Hematopoietic multipotent progenitor cell treated with erythropoietin and hydrocortisone succinate and interleukin-3 and kit ligand, for 8 days (in vitro differentiated cells): ENCODE results near the gene PNPLA2.

Source experiments
- DNase-seq: peaks from one replicate; pipeline ENCODE4 v3.0.0-alpha.2; 2015

The PNPLA2 gene, protein sequence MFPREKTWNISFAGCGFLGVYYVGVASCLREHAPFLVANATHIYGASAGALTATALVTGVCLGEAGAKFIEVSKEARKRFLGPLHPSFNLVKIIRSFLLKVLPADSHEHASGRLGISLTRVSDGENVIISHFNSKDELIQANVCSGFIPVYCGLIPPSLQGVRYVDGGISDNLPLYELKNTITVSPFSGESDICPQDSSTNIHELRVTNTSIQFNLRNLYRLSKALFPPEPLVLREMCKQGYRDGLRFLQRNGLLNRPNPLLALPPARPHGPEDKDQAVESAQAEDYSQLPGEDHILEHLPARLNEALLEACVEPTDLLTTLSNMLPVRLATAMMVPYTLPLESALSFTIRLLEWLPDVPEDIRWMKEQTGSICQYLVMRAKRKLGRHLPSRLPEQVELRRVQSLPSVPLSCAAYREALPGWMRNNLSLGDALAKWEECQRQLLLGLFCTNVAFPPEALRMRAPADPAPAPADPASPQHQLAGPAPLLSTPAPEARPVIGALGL

DNA sequence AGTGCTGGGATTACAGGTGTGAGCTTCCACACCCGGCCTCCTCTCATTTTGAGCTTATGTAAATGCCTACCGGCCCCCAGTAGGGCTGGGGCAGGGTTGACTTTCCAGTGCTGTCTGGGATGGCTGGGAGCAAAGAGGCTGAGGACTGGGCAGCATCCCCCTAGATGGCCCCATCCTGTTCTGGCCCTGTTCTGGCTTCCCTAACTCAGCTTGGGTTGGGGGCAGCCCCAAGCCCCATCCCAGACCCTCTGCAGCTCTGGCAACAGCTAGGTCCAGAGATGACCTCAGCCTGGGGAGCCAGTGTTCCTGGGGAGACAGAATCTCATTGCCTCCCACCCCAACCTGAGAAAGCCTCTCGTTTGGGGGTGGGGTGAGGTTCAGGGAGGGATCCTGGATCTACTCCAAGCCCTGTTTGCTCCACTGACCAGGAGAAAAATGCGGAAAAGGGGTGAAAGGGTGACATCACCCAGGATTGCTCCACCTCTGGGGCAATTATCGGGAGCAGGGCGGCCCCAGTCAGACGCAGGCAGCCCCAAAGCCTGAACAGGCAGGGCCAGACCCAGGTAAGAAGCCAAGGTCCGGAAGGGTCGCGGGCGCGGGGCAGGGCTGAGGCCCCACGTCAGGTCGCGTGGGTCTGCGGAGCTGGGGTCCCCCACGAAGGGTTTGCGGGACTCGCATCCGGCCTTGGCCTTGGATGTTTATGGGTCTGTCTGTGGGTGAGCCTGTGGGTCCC is at the start of gene PNPLA2:
PNPLA2 (plus strand) TSS at position 519 of the 733 bp plus-strand sequence. CDS start 805 bp downstream, outside the sequence.
- DNase-seq: no peak

DNA sequence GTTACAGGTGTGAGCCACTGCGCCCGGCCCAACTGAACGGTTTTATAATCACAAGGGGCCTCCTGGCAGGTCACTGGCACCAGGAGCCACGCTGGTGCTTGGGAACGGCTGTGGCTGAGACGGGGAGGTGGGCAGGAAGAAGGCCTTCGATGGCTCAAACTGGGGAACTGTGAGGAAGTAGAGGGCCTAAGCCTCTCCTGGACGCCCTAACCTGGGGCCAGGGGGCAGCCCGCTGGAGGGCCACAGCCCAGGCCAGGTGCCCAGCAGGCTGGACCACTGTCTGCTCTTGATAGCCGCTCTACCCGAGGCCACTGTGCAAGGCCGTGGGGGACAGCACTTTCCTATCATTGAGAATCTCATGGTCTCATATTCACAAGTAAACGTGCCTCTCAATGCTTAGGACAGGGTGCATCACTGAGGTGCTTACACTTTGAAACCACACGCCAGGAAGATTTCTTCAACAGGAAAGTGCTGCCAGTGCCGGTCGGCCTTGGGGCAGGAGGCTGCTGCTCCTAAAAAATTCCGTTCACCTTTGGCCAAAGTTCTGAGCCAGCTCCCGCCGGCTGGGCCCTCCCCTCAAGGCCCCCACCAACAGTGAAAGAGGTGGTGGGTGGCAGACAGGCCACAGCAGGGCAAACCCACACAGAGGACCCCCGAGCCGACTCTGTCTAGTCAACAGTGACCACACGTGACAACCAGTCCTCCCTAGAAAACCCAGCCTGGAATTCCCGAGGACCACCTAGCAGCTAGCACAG is 48.6 kb upstream of the PNPLA2 start:
- no peak for DNase-seq

DNA sequence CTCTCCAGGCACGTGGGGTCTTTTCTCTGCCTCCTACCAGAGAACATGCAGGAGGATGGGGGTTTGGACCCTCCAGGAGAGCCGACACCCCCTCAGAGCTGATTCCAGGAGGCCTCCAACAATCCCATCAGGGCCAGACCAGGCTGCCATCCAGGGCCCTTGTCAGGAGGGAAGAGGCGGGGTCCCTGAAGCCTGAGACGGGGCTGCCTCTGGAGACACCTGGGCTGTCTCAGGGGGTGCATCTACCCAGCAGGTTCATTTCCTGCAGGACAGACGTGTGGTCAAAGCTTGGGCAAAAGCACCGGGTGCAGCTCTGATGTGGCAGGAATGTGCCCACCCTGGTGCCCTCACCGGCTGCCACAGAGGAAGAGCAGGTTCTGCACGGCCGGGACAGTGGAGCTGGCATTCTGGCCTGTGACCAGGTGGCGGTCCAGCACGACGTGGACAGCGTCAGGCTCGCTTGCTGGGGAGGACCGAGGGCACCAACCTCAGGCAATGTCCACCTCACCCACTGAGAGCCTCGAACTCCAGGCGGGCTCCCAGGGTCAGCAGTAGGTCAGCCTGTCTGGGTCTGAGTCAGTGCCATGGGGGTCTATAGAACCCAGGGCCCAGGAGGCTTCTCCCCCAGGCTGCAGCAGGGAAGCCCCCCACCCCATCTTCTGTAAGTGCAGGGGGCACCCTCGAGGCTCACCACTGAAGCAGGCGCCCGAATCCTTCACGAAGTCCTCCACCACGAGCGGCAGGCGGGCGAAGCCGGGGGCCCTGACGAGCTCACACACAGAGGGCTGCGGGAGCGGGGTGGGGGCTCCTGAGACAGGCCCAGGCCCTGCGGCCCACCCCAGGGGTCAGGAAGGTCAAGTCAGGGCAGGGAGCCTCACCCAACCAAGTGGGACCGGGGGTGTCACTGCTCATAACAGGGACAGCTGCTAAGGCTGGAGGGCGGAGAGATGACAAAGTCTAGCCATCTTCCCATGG is 47.8 kb upstream of the PNPLA2 start:
- DNase-seq: no peak

DNA sequence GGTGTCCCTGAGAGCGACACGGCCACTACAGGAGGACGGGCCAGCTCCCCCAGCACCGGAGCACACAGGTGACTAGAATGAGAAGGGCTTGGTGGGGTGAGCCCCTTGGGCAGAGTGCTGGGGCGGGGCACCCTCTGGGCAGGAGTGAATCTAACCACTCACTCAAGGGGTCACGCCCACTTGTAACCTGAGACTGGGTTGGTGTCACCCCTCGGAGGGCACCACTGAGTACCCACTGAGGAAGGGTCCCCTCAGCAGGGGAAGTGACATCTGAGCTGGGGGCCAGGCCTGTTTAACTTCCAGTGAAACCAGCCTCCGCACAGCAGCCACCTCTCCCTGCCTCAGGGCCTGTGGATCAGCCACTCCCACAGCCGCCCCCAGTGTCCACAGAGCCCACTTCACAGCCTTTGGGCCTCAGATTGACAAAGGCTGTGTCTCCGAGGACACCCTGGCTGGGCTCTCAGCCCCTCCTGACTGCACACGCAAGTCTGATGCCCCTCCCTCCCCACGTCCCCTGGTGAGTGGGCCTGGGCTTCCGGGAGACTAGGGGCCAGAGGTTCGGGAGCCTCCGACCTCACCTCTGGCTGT is 47.0 kb upstream of the PNPLA2 start:
- DNase-seq: no peak

DNA sequence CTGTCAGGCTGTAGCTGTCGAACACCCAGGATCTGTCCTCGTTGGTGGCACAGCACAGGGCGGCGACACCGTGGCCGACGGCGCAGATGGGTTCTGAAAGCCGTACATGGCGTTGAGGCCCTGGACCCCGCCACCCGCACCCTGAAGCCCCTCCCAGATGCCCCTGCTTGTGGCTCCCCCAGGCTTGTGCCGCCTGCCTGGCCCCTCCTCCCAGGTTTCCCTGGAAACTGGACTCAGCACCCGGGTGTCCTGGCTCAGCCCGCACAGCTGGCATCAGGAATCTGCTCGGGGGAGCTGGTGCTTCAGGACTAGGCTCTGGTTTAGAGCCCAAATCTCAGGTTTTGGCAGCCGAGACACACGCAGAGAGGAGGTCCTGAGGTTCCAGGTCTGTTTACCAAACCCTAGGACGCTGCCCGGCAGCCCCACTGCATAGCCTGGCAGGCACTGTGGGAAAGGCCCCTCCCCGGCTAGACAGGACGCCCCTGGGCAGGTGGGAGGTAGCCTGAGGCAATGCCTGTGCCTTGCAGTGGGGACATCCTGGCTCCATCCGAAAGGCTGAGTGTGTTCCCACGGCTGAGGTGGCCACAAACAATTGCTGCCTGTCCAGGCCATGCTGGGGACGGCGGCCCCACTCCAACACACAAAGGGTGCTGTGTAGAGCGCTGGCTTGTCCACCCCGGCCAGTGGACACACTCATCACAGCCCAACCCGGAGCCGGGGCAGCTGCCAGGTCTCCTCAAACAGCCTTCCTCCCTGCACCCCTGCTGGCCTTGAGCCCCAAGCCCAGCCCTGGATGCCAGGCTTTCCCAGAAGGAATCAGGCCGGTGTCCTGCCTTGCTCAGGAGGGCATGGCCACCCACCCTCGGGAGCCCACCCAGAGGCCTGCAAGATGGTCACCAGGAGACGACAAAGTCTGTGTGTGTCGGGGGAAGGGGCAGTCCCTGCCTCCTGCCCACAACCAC is 46.0 kb upstream of the PNPLA2 start:
- no peak for DNase-seq

DNA sequence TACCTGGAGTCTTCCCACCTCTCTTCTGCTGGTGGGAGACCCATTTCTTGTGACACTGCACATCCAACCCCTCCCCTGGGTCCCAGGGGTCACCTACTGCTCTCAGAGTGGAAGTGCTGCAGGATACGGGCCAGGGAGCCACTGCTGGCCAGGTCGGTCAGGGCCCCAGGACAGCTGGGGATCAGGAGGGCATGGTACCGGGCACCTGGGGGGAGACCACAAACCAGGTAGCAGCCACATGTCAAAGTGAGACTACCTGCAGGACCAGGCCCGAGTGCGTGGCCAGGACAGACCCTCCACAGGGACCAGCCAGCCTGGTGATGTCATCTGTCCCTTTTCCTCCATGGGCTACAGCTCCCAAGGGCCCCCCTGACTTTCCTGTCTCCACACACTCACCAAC is 45.3 kb upstream of the PNPLA2 start:
- no peak for DNase-seq

DNA sequence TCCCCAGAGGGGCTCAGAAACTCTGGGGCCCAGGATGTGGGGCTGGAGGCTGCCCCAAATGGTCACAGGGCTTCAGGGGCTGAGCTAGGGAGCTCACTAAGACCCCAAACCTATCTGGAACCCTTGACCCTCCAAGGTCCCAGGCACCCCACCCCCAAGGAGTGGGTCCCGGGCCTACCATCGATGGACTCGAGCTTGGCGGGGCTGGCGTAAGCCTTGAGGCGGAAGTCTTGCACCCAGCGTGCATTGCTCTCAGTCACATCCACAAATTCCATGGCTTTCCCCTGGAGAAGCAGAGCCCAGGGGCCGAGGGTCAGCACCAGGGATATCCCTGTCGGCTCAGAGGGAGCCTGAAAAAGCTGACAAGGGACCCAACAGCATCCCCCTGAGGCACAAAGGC is 44.9 kb upstream of the PNPLA2 start:
- no peak for DNase-seq

DNA sequence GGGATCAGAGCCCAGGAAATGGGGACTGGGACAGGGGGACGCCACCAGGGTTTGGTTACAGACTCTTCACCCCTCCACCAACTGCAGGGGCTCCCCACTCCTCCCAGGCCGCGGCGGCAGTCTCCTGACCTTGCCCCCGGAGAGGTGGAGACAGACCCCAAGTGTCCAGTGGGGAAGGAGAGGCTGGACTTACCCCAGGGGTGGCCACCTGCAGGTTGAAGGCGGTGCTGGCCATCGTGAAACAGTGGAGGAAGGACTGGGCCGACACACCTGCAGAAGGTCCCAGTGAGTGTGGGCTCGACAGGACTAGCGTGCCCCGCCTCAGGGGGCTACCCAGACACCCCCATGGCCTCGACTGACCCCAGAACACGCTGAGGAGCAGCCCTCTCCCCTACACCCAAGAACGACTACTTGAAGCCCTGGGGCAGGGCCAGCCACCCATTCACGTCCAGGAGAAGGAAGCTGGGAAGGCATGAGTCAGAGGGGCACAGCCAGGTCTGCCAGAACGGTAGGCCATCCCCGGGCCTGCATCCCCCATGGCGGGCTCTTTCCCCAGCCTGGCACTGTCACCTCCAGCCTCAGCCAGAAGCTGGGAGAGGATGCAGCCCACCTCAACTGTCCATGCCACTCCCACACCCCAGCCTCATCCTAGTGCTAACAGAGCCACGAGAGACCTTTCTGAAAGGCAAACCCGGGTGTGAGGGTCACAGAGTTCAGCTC is 43.7 kb upstream of the PNPLA2 start:
- no peak for DNase-seq

DNA sequence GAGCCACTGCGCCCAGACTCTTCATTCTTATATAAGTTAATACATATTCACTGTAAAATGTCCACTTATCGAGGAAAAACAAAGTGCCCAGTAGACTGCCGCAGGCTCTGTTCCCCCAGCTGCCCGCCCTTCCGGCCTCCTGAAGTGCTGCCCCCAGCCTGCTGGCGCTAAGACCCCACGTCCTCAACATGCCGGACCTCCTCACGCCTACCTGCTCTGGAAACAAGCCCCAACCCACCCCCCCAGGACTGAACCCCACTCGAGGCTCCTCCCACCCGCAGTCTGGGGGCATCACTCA is 42.5 kb upstream of the PNPLA2 start:
- DNase-seq: no peak

DNA sequence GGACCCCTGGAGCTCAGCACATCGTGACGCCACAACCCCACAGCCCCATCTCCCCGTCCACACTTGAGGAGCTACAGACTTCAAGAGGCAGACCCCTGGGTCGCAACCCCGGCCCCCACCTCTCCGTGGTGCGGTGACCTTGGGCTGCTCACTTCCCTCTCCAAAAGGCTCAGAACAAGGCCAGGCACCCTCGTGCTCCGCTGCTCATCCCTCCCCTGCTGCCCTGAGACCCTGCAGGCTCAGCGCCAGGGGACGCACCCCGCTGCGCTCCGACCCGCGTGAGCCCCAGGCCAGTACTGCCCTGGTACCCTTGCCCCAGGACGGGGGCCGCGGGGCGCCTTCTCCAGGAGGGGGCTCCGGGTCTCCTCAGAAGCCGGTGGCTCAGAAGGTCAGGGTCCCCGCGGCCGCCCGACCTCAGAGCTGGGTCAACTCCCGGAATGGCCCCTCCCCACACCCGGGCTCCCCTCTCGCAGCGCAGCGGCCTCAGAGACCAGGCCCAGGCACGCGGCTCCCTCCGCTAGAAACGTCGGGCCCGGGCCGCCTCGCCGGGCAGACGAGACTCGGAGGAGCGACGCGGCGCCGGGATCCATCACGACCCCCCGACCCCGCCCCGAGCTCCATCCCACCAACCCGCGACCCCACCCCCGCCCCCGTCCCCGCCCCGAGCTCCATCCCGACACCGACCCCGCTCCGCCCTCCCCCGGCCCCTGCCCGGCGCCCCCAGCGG is 42.0 kb upstream of the PNPLA2 start:
- DNase-seq: peak; percentile 29

DNA sequence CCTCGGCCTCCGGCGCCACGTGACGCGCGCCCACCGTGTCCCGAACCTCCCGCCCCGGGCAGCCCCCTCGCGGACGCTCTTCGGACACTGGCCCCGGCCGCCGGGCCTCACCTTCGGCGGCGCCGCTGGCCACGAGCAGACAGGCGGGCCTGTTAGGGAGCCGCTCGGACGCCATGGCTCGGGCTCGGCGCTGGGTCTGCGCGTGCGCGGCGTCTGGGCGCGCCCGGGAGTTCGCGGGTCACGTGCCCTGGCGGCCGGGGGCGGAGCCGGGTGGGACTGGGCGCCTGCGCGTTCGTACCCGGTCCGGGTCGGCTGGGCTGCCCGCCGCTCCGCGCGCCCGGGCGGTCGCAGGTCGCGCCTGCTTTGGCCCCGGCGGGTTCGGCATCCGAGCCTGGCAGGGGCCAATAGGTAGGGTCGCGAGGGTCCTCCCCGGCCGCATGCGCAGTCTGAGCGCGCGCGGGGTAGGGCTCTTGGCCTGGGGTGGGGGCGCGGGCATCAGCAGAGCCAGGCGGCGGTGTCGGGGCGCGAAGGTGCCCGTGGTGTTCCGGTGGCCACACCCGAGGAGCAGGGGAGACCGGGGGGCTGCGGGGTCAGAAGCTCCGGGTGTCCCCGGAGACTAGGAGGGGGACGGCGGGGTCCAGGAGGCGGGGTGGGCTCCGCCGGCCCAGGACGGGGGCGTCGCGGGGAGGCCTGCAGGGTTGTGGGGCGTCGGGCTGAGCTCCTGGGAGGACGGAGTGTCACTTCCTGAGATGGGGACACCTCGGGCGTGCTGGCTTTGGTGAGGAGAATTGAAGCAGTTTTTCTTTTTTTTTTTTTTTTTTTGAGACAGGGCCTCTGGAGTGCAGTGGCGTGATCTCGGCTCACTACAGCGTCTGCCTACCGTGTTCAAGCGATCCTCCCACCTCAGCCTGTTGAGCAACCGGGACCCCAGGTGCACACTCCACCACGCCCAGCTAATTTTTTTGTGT is 41.1 kb upstream of the PNPLA2 start, which contains the start of gene GATD1:
GATD1 (minus strand) TSS at position 200 of the 968 bp plus-strand sequence; CDS start at position 175, 25 bp downstream.
- peak; percentile 87 for DNase-seq

DNA sequence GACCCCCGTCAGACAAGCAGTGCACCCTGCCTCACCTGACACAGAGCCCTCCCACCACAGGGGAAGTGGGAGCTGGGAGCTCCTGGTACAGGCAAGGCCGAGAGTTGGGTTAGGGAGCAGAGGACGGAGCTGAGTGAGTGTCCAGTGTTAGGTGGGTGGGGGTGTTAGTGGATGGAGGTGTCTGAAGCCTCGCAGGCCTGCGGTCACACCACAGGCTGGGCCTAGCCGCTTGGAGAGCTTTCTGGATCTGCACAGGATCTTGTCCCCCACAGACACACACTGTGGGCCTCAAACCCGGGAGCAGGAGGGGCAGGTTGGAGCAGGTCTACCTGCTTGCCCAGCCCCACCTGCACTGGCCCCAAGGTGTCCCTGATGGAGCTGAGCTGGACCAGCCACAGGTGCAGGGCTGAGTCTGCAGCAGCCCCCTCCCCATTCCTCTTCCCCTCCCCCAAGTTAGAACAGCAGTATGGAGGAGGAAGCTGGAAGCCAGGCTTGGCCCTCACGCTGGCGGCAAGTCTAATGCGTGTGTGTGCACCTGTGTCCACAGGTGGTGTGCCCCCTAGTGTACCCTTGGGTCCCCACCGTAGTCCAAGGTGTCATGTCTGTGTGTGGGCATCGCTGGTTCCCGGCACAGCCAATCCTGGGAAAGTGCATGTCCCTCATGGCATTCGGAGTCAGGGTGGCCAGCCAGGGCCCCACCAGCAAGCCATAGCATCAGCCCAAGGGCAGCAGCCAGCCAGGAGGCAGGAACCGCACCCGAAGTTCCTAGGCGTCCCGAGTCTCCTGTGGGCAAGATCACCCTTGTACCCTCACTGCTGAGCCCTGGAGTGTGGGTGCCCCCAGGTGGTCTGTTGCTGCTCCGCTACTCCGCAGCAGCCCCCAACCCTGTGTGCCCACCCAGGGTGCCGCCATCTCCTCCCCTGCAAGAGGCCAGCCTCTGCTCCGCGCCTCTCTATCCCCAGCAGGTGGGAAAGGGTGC is 39.4 kb upstream of the PNPLA2 start:
- no peak for DNase-seq

DNA sequence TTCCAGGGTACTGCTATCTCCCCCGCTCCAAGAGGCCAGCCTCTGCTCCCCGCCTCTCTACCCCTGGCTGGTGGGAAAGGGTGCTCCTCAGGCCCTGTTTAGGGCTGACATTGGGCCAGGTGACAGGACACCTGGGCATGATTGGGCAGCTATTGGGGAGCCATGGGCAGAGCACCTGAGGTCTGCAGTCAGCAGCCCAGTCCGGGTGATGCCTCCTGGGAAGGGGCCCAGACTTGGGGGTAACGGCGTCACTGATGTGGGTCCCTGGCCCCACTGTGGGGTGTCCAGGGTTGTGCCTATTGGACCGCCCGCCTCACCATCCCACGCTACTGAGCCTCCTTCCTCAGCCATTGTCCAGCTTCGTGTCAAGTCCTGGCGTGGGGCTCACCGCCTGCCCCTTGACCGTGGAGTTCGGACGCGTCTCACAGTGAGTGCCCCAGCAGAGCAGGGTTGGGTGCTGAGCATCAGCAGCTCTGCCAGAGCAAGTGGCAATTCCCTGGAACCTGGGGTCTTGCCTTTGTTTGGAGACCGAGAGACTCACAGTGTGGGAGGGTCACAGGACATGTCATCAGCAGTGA is 38.7 kb upstream of the PNPLA2 start:
- no peak for DNase-seq

DNA sequence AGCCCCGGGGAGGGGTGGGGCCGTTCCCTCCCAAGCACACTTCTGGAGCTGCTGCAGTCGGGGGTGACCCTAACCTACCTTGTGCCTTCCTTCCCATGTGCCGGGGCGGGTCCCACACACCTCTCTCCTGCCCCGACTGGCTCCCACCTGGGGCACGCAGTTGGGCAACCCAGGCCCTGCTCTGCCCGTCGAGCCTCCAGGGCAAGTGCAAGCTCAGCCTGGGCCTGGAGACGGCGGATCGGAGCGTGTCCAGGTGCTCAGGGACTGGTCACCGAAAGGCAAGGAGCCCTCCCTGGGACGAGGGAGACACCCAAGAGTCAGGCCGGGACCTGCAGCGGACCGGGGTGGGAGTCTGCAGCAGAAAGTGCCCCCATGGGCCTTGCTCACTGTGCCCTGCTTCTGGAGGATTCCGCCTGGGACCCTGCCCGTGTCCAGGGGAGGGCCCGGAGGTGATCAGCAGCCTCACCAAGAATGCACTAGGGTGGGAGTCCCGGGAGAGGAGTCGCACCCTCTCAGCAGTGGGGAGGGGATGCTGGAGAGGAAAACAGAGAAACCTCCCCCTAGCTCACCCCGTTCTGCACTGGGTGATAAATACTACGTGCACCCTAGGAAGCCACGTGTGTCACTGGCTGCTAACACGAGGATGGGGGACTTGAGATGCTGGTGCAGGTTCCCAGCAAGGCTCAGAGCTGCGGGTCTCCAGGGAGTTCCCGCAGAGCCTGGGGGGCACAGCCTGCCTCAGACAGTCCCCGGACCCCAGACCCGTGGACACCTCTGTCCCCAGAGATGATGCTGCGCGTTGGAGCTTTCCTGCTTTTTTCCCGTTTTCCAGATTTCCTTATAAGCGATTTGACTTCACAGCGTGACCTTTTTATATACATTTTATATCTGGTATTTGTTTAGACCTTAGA is 36.2 kb upstream of the PNPLA2 start:
- no peak for DNase-seq

DNA sequence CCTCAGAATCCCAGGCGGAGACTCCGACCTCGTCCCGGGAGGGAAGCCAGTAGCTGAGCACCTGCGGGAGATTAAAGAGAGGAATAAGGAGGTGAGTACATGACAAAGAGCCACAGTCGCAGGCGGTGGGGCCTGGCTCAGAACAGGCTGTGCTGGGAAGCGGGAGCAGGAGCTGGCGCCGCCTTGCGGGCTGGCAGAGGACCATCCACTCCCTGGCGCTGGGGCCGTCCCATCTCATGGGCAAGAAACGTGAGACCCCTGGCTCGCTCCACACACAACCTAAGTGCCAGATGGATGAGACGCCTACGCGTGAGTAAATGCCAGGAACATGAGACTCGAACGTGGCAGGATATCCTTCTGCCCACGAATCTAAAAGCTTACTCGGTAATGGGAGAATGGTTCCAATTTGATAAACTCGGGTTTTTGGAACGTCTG is 35.1 kb upstream of the PNPLA2 start:
- DNase-seq: peak; percentile 57
